ENCODE data around the gene CHN1. TPM values are rescaled to one million over a fixed set of nuclear protein-coding genes. Genes with fewer than 3 reads are reported as not detected.

CHN1 gene, protein sequence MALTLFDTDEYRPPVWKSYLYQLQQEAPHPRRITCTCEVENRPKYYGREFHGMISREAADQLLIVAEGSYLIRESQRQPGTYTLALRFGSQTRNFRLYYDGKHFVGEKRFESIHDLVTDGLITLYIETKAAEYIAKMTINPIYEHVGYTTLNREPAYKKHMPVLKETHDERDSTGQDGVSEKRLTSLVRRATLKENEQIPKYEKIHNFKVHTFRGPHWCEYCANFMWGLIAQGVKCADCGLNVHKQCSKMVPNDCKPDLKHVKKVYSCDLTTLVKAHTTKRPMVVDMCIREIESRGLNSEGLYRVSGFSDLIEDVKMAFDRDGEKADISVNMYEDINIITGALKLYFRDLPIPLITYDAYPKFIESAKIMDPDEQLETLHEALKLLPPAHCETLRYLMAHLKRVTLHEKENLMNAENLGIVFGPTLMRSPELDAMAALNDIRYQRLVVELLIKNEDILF
- 7.8 TPM for total RNA-seq

DNA sequence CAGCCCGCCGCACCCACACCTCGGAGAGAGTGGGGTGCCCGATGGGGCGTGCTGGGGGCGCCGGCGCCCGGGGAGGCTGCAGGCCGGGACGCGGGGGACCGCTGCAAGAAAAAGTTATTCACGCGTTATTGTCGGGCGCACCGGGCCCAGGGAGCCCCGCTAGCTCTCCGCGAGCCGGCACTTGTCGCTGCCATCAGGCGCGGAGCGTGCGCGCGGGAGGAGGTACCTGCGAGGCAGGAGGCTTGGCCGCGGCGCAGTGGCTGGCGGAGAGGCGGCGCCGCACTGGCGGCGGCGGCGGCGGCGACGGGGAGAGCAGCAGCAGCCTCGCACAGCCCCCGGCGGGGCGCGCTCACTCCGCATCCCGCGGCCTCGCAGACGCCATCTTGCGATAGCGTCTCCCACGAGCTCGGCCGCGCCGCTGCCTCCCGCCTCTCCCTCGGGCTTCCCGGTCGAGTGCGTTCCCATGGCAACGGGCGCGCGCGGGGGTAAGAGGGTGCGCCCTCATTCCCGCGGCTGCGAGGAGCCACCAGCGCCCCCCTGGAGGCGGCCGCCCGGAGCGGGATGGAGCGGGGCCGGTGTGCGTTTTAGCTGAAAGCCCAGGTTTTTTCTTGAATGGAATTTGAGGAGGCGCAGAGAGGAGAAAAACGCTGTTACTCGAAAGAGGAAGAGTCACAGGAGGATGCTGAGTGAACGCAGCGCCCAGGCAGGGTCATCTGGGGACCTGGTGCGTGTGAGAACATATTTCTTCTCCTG lies at the start of gene CHN1:
Gene CHN1, minus strand, starts transcription at position 402 of the 753 bp plus-strand sequence. CDS start 469 bp downstream, outside the sequence.
- peaks cover 8 to 43% (median 27%) of the 10 kb centered on the region in 3 donors for H3K27me3 ChIP-seq (ENCODE audit: control insufficient read depth in 3 of 3, insufficient read depth in 3 of 3, low read length in 3 of 3)
- peak within 1 kb of the TSS; percentile 25 to 54 (median 40) for H3K9ac ChIP-seq (ENCODE audit: low read depth in 1 of 3, low read length in 3 of 3)
- no peak within 1 kb of the TSS for H3K27ac ChIP-seq (ENCODE audit: low read depth, low read length)
- no peaks in the 10 kb centered on the region for H3K36me3 ChIP-seq (ENCODE audit: control insufficient read depth in 3 of 3, insufficient read depth in 3 of 3, low read length in 3 of 3)
- H3K4me1 ChIP-seq (ENCODE audit: control insufficient read depth in 3 of 3, insufficient read depth in 3 of 3, low read length in 3 of 3): peaks cover 2 to 11% (median 8%) of the 10 kb centered on the region in 3 donors
- H3K4me3 ChIP-seq (ENCODE audit: low read length in 3 of 3): peak within 1 kb of the TSS; percentile 65 to 71 (median 68)
- H3K9me3 ChIP-seq (ENCODE audit: control insufficient read depth in 3 of 3, low read length in 3 of 3): no peaks in the 10 kb centered on the region

- Histone ChIP-seq H3K36me3 (ENCODE audit: control insufficient read depth in 3 of 3, insufficient read depth in 3 of 3, low read length in 3 of 3) (no peaks in the 10 kb centered on the region), H3K9me3 (ENCODE audit: control insufficient read depth in 3 of 3, low read length in 3 of 3) (no peaks in the 10 kb centered on the region), H3K4me1 (ENCODE audit: control insufficient read depth in 3 of 3, insufficient read depth in 3 of 3, low read length in 3 of 3) (no peaks in the 10 kb centered on the region), H3K27me3 (ENCODE audit: control insufficient read depth in 3 of 3, insufficient read depth in 3 of 3, low read length in 3 of 3) (no peaks in the 10 kb centered on the region), H3K9ac (ENCODE audit: low read depth in 1 of 3, low read length in 3 of 3) (no peak overlapping the region), H3K27ac (ENCODE audit: low read depth, low read length) (no peak overlapping the region), H3K4me3 (ENCODE audit: low read length in 3 of 3) (no peak overlapping the region)
These were observed 49.2 kb upstream of the CHN1 start for GRCh38 chr2:175054340-175054739.

DNA sequence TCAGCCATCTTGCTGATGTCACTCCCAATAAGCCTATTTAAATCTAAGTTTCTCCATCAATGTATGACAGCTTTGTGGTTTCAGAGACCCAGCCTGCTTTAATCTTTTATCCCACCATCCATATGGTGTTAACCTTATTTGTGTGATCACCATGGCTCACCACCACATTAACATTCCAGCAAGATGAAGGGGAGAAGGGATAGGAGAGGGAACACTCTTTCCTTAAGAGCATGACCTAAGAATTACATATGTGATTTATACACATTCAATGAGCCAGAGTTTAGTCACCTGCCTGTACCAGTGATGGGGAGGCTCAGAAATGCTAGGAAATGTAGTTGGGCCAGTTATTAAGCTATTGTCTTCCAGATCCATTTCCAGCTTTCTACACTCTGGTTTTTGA lies 44.5 kb upstream of the CHN1 start:
- Histone ChIP-seq H3K4me1 (ENCODE audit: control insufficient read depth in 3 of 3, insufficient read depth in 3 of 3, low read length in 3 of 3) (no peaks in the 10 kb centered on the region), H3K4me3 (ENCODE audit: low read length in 3 of 3) (no peak overlapping the region), H3K27ac (ENCODE audit: low read depth, low read length) (no peak overlapping the region), H3K36me3 (ENCODE audit: control insufficient read depth in 3 of 3, insufficient read depth in 3 of 3, low read length in 3 of 3) (no peaks in the 10 kb centered on the region), H3K27me3 (ENCODE audit: control insufficient read depth in 3 of 3, insufficient read depth in 3 of 3, low read length in 3 of 3) (no peaks in the 10 kb centered on the region), H3K9me3 (ENCODE audit: control insufficient read depth in 3 of 3, low read length in 3 of 3) (no peaks in the 10 kb centered on the region), H3K9ac (ENCODE audit: low read depth in 1 of 3, low read length in 3 of 3) (no peak overlapping the region)

DNA sequence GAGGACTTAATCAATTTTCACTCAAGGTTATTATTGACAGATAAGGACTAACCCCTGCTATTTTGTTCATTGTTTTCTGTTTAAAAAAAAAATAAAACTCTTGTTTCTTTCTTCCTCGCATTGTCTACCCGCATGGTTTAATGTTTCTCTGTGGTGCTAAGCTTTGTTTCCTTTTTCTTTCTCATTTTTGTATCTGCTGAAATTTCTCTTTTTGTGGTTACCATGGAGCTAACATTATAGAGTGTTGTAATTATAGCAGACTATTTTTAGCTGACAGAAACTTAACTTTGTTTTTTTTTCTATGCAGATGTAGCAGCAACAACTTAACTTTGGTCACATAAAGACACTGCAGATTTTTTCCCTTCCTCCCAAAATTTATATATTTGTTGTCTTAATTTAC lies 43.1 kb upstream of the CHN1 start:
- no peaks in the 10 kb centered on the region for H3K9me3 ChIP-seq (ENCODE audit: control insufficient read depth in 3 of 3, low read length in 3 of 3)
- no peaks in the 10 kb centered on the region for H3K36me3 ChIP-seq (ENCODE audit: control insufficient read depth in 3 of 3, insufficient read depth in 3 of 3, low read length in 3 of 3)
- H3K9ac ChIP-seq (ENCODE audit: low read depth in 1 of 3, low read length in 3 of 3): no peak overlapping the region
- H3K27ac ChIP-seq (ENCODE audit: low read depth, low read length): no peak overlapping the region
- no peaks in the 10 kb centered on the region for H3K4me1 ChIP-seq (ENCODE audit: control insufficient read depth in 3 of 3, insufficient read depth in 3 of 3, low read length in 3 of 3)
- no peak overlapping the region for H3K4me3 ChIP-seq (ENCODE audit: low read length in 3 of 3)
- H3K27me3 ChIP-seq (ENCODE audit: control insufficient read depth in 3 of 3, insufficient read depth in 3 of 3, low read length in 3 of 3): no peaks in the 10 kb centered on the region

GRCh38 chr2:175039490-175039889 lies 34.3 kb upstream of the CHN1 start:
- Histone ChIP-seq H3K4me1 (ENCODE audit: control insufficient read depth in 3 of 3, insufficient read depth in 3 of 3, low read length in 3 of 3) (no peaks in the 10 kb centered on the region), H3K27ac (ENCODE audit: low read depth, low read length) (no peak overlapping the region), H3K4me3 (ENCODE audit: low read length in 3 of 3) (no peak overlapping the region), H3K27me3 (ENCODE audit: control insufficient read depth in 3 of 3, insufficient read depth in 3 of 3, low read length in 3 of 3) (no peaks in the 10 kb centered on the region), H3K9me3 (ENCODE audit: control insufficient read depth in 3 of 3, low read length in 3 of 3) (no peaks in the 10 kb centered on the region), H3K36me3 (ENCODE audit: control insufficient read depth in 3 of 3, insufficient read depth in 3 of 3, low read length in 3 of 3) (no peaks in the 10 kb centered on the region), H3K9ac (ENCODE audit: low read depth in 1 of 3, low read length in 3 of 3) (no peak overlapping the region)

- H3K27me3 ChIP-seq (ENCODE audit: control insufficient read depth in 3 of 3, insufficient read depth in 3 of 3, low read length in 3 of 3): no peaks in the 10 kb centered on the region
- H3K4me1 ChIP-seq (ENCODE audit: control insufficient read depth in 3 of 3, insufficient read depth in 3 of 3, low read length in 3 of 3): no peaks in the 10 kb centered on the region
- H3K9me3 ChIP-seq (ENCODE audit: control insufficient read depth in 3 of 3, low read length in 3 of 3): no peaks in the 10 kb centered on the region
- no peak overlapping the region for H3K9ac ChIP-seq (ENCODE audit: low read depth in 1 of 3, low read length in 3 of 3)
- no peak overlapping the region for H3K4me3 ChIP-seq (ENCODE audit: low read length in 3 of 3)
- no peaks in the 10 kb centered on the region for H3K36me3 ChIP-seq (ENCODE audit: control insufficient read depth in 3 of 3, insufficient read depth in 3 of 3, low read length in 3 of 3)
- H3K27ac ChIP-seq (ENCODE audit: low read depth, low read length): no peak overlapping the region
These were observed 33.9 kb upstream of the CHN1 start for GRCh38 chr2:175039031-175039430.

DNA sequence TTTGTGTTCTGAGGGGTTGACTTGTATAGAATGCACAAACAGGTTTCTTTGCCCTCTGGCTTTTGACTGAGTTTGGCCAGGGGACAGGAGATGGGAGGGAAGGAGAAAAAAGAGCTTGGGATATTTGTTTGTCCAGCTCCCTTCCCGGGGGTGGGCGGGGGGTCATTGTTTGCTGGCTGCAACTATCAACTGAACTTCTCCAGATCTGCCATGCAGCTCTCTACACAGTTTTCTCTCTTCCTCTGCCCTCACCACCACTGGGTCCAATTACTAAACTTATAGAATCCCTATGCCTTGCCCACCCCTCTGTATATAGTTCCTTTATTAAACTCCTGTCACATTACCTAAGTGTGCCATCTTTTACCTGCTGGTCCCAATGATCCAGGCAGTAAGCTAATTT lies 32.8 kb upstream of the CHN1 start:
- H3K9me3 ChIP-seq (ENCODE audit: control insufficient read depth in 3 of 3, low read length in 3 of 3): no peaks in the 10 kb centered on the region
- no peak overlapping the region for H3K9ac ChIP-seq (ENCODE audit: low read depth in 1 of 3, low read length in 3 of 3)
- H3K36me3 ChIP-seq (ENCODE audit: control insufficient read depth in 3 of 3, insufficient read depth in 3 of 3, low read length in 3 of 3): no peaks in the 10 kb centered on the region
- H3K4me1 ChIP-seq (ENCODE audit: control insufficient read depth in 3 of 3, insufficient read depth in 3 of 3, low read length in 3 of 3): no peaks in the 10 kb centered on the region
- H3K27me3 ChIP-seq (ENCODE audit: control insufficient read depth in 3 of 3, insufficient read depth in 3 of 3, low read length in 3 of 3): no peaks in the 10 kb centered on the region
- no peak overlapping the region for H3K4me3 ChIP-seq (ENCODE audit: low read length in 3 of 3)
- no peak overlapping the region for H3K27ac ChIP-seq (ENCODE audit: low read depth, low read length)

- H3K4me3 ChIP-seq (ENCODE audit: low read length in 3 of 3): no peak overlapping the region
- H3K27me3 ChIP-seq (ENCODE audit: control insufficient read depth in 3 of 3, insufficient read depth in 3 of 3, low read length in 3 of 3): no peaks in the 10 kb centered on the region
- no peaks in the 10 kb centered on the region for H3K9me3 ChIP-seq (ENCODE audit: control insufficient read depth in 3 of 3, low read length in 3 of 3)
- H3K27ac ChIP-seq (ENCODE audit: low read depth, low read length): no peak overlapping the region
- H3K9ac ChIP-seq (ENCODE audit: low read depth in 1 of 3, low read length in 3 of 3): no peak overlapping the region
- no peaks in the 10 kb centered on the region for H3K4me1 ChIP-seq (ENCODE audit: control insufficient read depth in 3 of 3, insufficient read depth in 3 of 3, low read length in 3 of 3)
- H3K36me3 ChIP-seq (ENCODE audit: control insufficient read depth in 3 of 3, insufficient read depth in 3 of 3, low read length in 3 of 3): no peaks in the 10 kb centered on the region
These were observed 31.4 kb upstream of the CHN1 start for GRCh38 chr2:175036582-175037018.

DNA sequence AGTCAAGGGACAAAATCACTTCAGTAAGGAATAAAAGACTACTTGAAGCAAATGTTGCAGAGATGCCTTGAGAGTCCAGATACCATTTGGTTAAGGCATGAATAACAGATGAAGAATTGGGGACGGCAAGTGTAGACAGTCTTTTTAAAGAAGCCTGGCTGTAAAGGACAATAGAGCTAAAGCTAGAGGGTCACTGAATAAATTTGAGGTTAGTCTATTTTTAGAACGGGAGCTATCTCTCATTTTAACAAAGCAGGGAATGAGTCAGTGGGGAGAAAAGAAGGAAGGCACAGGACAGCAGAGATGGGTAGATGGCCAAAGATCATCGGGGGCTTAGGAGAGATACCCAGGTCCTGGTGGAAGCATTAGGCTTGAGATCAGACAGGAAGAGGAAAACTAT lies 30.6 kb upstream of the CHN1 start:
- no peak overlapping the region for H3K4me3 ChIP-seq (ENCODE audit: low read length in 3 of 3)
- H3K27me3 ChIP-seq (ENCODE audit: control insufficient read depth in 3 of 3, insufficient read depth in 3 of 3, low read length in 3 of 3): no peaks in the 10 kb centered on the region
- no peak overlapping the region for H3K27ac ChIP-seq (ENCODE audit: low read depth, low read length)
- no peaks in the 10 kb centered on the region for H3K4me1 ChIP-seq (ENCODE audit: control insufficient read depth in 3 of 3, insufficient read depth in 3 of 3, low read length in 3 of 3)
- no peaks in the 10 kb centered on the region for H3K36me3 ChIP-seq (ENCODE audit: control insufficient read depth in 3 of 3, insufficient read depth in 3 of 3, low read length in 3 of 3)
- no peaks in the 10 kb centered on the region for H3K9me3 ChIP-seq (ENCODE audit: control insufficient read depth in 3 of 3, low read length in 3 of 3)
- no peak overlapping the region for H3K9ac ChIP-seq (ENCODE audit: low read depth in 1 of 3, low read length in 3 of 3)

DNA sequence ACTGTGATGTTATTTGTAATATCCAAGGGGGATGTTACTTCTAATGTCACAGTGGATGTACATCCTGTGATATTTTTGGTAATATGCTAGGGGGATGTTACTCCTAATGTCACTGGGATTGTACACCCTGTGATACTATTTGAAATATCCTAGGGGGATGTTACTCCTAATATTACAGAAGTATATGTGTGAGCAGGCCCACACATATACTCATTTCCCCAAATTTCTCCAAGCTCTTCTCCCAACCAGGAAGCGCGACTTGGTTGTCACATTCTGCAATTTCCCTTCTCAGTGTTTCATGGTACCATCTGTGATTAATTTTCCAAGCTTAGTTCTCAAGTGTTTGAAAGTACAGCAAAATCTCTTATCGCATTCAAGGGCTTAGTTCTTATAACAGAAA lies 29.5 kb upstream of the CHN1 start:
- Histone ChIP-seq H3K27me3 (ENCODE audit: control insufficient read depth in 3 of 3, insufficient read depth in 3 of 3, low read length in 3 of 3) (no peaks in the 10 kb centered on the region), H3K4me3 (ENCODE audit: low read length in 3 of 3) (no peak overlapping the region), H3K4me1 (ENCODE audit: control insufficient read depth in 3 of 3, insufficient read depth in 3 of 3, low read length in 3 of 3) (no peaks in the 10 kb centered on the region), H3K9me3 (ENCODE audit: control insufficient read depth in 3 of 3, low read length in 3 of 3) (no peaks in the 10 kb centered on the region), H3K9ac (ENCODE audit: low read depth in 1 of 3, low read length in 3 of 3) (no peak overlapping the region), H3K36me3 (ENCODE audit: control insufficient read depth in 3 of 3, insufficient read depth in 3 of 3, low read length in 3 of 3) (no peaks in the 10 kb centered on the region), H3K27ac (ENCODE audit: low read depth, low read length) (no peak overlapping the region)

Measured in skeletal muscle tissue (tissue), 4 donors.